Activated gamma-delta T cell treated with Interleukin-2 at 50 U/mL for 16 hours (primary cell): ENCODE results near the gene SERPINH1.

ENCODE experiments used
- DNase-seq: peaks from one replicate; pipeline ENCODE4 v3.0.0-alpha.2; 2020

SERPINH1 gene

GRCh38 chr11:75533896-75534258 is 28.2 kb upstream of the SERPINH1 start:
- no peak for DNase-seq

GRCh38 chr11:75534259-75535069 is 27.6 kb upstream of the SERPINH1 start:
- no peak for DNase-seq

GRCh38 chr11:75535071-75535470 is 27.0 kb upstream of the SERPINH1 start:
- no peak for DNase-seq

GRCh38 chr11:75536786-75537641 is 25.0 kb upstream of the SERPINH1 start:
- peak; percentile 49 for DNase-seq

GRCh38 chr11:75537740-75538139 is 24.3 kb upstream of the SERPINH1 start:
- no peak for DNase-seq

GRCh38 chr11:75538150-75538942 is 23.7 kb upstream of the SERPINH1 start:
- DNase-seq, result no peak

GRCh38 chr11:75539459-75540334 is 22.4 kb upstream of the SERPINH1 start:
- DNase-seq, result no peak

- no peak for DNase-seq
These were observed 20.6 kb upstream of the SERPINH1 start for GRCh38 chr11:75541193-75542087.

- no peak for DNase-seq
These were observed 20.0 kb upstream of the SERPINH1 start for GRCh38 chr11:75542088-75542438.

GRCh38 chr11:75543806-75544205 is 18.2 kb upstream of the SERPINH1 start:
- DNase-seq, result no peak

- no peak for DNase-seq
These were observed 14.9 kb upstream of the SERPINH1 start for GRCh38 chr11:75547177-75547576.

- DNase-seq, result peak; percentile 22
These were observed 14.4 kb upstream of the SERPINH1 start for GRCh38 chr11:75547617-75548058.

- no peak for DNase-seq
These were observed 13.3 kb upstream of the SERPINH1 start for GRCh38 chr11:75548595-75549272.

GRCh38 chr11:75549370-75549958 is 12.6 kb upstream of the SERPINH1 start:
- no peak for DNase-seq

GRCh38 chr11:75553182-75553581 is 8.9 kb upstream of the SERPINH1 start:
- DNase-seq, result no peak

- DNase-seq, result no peak
These were observed 8.2 kb upstream of the SERPINH1 start for GRCh38 chr11:75553889-75554257.

- DNase-seq, result no peak
These were observed 7.6 kb upstream of the SERPINH1 start for GRCh38 chr11:75554258-75555022.

GRCh38 chr11:75555079-75555811 is 6.8 kb upstream of the SERPINH1 start:
- DNase-seq, result no peak

GRCh38 chr11:75556275-75556674 is 5.8 kb upstream of the SERPINH1 start:
- no peak for DNase-seq
